IgD-negative memory B cell (primary cell): ENCODE results near the gene ANOS1. TPM values are rescaled to one million over a fixed set of nuclear protein-coding genes. Genes with fewer than 3 reads are reported as not detected.
"Not testable (repeated sequence)": the region's sequence is repeated elsewhere in the genome, so short reads cannot be mapped to it uniquely, and the experiment has no call there.

Experiments used
- H3K27ac Mint-ChIP-seq, 3 donors: one replicate each; pipeline ENCODE4 v1.8.0; 2020 to 2022; ENCODE audit warnings: mild to moderate bottlenecking in 3 of 3, mixed read lengths in 3 of 3, moderate library complexity in 1 of 3
- H3K27me3 Mint-ChIP-seq: one replicate; pipeline ENCODE4 v1.8.0; 2021; ENCODE audit warnings: mixed read lengths
- H3K36me3 Mint-ChIP-seq: one replicate; pipeline ENCODE4 v1.8.0; 2020; ENCODE audit warnings: mild to moderate bottlenecking, mixed read lengths
- H3K4me1 Mint-ChIP-seq, 3 donors: one replicate each; pipeline ENCODE4 v1.8.0; 2020 to 2022; ENCODE audit warnings: mixed read lengths in 3 of 3, mild to moderate bottlenecking in 1 of 3
- H3K4me3 Mint-ChIP-seq, 4 donors: one replicate each; pipeline ENCODE4 v1.8.0; 2020 to 2022; ENCODE audit warnings: mild to moderate bottlenecking in 4 of 4, mixed read lengths in 4 of 4, moderate library complexity in 3 of 4
- H3K9me3 Mint-ChIP-seq, 3 donors: one replicate each; pipeline ENCODE4 v1.8.0; 2020 to 2021; ENCODE audit warnings: mixed read lengths in 3 of 3, mild to moderate bottlenecking in 1 of 3
- polyA plus RNA-seq: library from polyadenylated mRNA; unstranded; fragments of 300-500 nt; fragmentation: Illumina TruSeq; gene quantifications from one replicate; pipeline ENCODE4 v1.2.3, GENCODE V29; 2021

The ANOS1 gene
- polyA plus RNA-seq, 1 donor from 2014 or later, result not detected

DNA sequence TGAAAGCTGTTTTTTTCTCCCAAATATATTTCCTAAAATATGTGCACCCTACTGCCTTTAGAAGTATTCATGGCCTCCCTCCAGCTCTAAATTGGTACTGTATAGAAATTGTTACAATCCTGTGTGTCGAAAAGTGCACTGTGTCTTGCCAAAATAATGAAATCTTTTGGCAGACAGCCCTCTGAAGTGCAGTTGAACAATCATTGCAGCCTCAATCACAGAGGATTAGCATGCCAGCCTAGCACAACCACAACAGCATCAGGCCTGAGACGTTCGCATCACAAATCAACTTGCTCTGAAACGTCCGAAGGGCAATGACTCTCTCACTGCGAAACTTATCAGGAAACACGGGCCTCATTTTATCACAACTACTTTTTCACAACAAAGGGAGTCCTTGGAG is 99.0 kb downstream of the ANOS1 start:
- Mint-ChIP-seq H3K9me3 (peaks cover 0 to 2% (median 0%) of the 10 kb centered on the region in 3 donors), H3K27me3 (no peaks in the 10 kb centered on the region)

DNA sequence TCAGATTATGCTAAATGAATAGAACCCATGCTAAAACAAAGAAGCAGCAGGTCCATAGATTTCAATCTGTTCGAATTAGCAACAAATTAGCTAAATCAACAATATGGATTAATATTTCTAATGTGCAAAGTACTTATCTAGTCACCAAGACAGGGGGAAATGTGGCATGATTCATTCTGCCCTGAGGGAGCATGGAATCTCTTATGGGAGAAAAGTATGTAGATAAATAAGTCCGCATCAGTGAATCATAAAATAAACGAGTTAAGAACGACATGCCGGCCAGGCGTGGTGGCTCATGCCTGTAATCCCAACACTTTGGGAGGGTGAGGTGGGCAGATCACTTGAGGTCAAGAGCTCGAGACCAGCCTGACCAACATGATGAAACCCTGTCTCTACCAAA is 102.1 kb downstream of the ANOS1 start:
- Mint-ChIP-seq H3K27ac (peak overlapping the region in 1 of 3 donors; percentile 16), H3K9me3 (peaks cover 0 to 2% (median 0%) of the 10 kb centered on the region in 3 donors), H3K36me3 (no peaks in the 10 kb centered on the region), H3K4me1 (peaks cover 0 to 3% (median 0%) of the 10 kb centered on the region in 3 donors), H3K27me3 (no peaks in the 10 kb centered on the region), H3K4me3 (no peak overlapping the region)

More for the DNA sequence above, 99.0 kb downstream of the ANOS1 start:
- no peak overlapping the region for H3K27ac Mint-ChIP-seq
- H3K4me1 Mint-ChIP-seq, result peaks cover 0 to 3% (median 0%) of the 10 kb centered on the region in 3 donors
- no peaks in the 10 kb centered on the region for H3K36me3 Mint-ChIP-seq
- H3K4me3 Mint-ChIP-seq, result no peak overlapping the region

DNA sequence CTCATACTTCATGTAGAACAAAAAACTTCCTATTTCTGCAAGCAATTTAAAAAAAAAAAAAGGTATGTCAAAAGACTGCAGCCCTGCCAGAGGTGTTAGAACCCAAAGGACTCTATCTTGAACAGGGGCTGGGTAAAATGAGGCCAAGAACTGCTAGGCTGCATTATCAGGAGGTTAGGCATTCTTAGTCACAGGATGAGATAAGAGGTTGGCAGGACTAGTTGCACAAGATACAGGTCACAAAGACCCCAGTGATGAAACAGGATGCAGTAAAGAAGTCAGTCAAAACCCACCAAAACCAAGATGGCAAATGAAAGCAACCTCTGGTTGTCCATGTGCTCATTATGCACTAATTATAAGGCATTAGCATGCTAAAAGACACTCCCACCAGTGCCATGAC is 104.1 kb downstream of the ANOS1 start:
- H3K36me3 Mint-ChIP-seq, result no peaks in the 10 kb centered on the region
- H3K4me3 Mint-ChIP-seq, result no peak overlapping the region
- H3K9me3 Mint-ChIP-seq, result no peaks in the 10 kb centered on the region
- H3K27ac Mint-ChIP-seq, result no peak overlapping the region
- peaks cover 0 to 3% (median 0%) of the 10 kb centered on the region in 3 donors for H3K4me1 Mint-ChIP-seq
- H3K27me3 Mint-ChIP-seq, result no peaks in the 10 kb centered on the region

DNA sequence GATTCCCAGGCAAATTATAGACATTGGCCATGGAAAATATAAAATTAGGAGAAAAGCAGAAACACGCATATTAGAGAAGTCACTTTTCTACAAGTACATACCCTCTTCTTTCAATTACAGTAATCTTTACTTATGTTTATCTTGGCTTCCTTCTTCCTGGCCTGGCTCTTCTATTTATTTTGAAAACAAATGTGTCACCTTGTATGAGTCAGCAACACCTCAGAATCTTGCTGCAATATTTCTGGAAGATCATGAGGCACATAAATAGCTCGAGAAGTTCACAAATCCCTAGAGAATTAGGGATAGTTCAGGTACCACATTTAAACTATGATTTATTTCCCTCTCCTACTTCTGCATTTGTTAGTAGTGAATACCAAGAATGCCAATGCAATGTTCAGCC is 124.6 kb downstream of the ANOS1 start:
- no peaks in the 10 kb centered on the region for H3K4me1 Mint-ChIP-seq
- H3K9me3 Mint-ChIP-seq, result peaks cover 5 to 17% (median 7%) of the 10 kb centered on the region in 3 donors
- no peak overlapping the region for H3K27ac Mint-ChIP-seq
- H3K36me3 Mint-ChIP-seq, result no peaks in the 10 kb centered on the region
- no peaks in the 10 kb centered on the region for H3K27me3 Mint-ChIP-seq
- H3K4me3 Mint-ChIP-seq, result no peak overlapping the region

DNA sequence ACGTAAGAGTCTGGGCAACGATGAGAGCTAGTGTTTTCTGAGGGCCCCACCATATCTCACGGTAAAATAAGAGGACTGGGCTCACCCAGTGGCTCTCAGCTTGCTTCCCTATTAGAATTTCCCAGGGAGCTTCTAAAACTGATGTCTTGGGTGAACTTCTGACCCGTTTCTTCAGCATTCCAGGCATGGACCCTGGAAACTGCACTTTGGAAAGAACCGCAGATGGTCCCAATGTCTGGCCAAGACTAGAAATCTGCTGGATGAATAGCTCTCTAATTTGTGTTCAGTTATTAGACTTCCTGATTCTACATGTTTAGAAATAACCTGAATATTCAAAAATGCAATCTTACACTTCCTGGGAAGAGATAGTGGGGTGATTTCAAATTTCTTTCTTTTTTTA is 127.8 kb downstream of the ANOS1 start:
- Mint-ChIP-seq H3K4me1 (no peaks in the 10 kb centered on the region), H3K4me3 (no peak overlapping the region), H3K27ac (no peak overlapping the region), H3K27me3 (no peaks in the 10 kb centered on the region), H3K9me3 (peaks cover 3 to 15% (median 5%) of the 10 kb centered on the region in 3 donors), H3K36me3 (no peaks in the 10 kb centered on the region)

DNA sequence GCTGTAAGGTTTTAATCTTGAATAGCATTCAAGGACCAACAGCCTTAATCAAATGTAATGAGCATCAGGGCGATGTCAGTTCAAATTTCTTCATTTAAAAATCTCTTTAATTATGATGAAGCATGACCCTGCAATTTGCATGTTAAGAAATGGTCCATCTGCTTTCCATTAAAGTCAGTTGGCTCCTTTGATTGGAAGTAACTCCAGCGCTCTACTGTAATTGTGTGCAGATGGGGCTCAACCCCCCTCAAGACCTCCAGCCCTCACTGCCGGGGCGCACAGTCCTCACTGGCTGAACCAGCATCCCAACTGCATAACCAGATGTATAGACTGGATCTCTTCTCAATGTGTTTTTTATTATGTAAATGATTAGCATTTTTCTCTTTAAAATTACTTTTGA is 140.4 kb downstream of the ANOS1 start:
- Mint-ChIP-seq H3K27ac (no peak overlapping the region), H3K9me3 (peaks cover 0 to 2% (median 0%) of the 10 kb centered on the region in 3 donors), H3K27me3 (no peaks in the 10 kb centered on the region), H3K4me3 (no peak overlapping the region), H3K36me3 (no peaks in the 10 kb centered on the region), H3K4me1 (no peaks in the 10 kb centered on the region)

DNA sequence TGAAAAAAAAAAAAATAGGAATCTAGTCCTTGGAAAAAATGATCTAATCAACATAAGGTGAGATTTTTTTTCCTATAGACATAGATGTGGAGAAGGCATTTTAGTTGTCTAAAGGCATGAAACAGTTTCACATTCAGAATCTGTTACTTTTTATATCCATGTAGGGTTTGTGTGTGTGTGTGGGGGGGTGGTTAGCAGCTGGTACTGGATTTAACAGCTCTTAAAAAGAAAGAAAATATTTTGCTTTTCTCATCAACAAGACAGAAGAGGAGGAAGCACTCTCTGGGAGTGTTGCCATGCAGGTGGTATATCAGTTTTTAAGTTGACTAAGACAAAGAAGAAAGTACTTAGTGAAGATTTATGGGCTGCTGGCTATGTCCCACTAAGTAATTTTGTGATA is 145.0 kb downstream of the ANOS1 start:
- Mint-ChIP-seq H3K9me3 (peaks cover 0 to 3% (median 0%) of the 10 kb centered on the region in 3 donors), H3K27me3 (peaks cover 2% of the 10 kb centered on the region), H3K36me3 (no peaks in the 10 kb centered on the region), H3K4me3 (no peak overlapping the region), H3K4me1 (no peaks in the 10 kb centered on the region), H3K27ac (no peak overlapping the region)

DNA sequence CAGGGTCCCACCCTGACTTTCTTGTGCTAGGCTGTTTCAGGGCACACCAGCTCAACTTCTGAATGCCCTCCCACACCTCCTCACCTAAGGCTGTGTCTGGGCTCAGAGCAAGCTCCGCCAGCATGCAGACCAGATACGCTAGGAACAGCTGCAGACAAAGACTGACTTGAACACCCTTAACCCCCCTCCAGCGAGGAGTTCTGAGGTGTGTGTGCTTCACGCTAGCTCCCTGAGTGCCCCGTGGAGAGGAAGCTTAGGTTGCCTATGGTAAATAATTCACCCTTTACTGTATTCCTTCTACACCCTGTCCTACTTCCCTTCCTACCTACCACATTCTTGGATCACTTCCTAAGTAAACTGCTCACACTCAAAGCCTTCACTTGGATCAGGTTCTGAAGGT is 152.3 kb downstream of the ANOS1 start:
- Mint-ChIP-seq H3K4me3 (no peak overlapping the region), H3K27ac (no peak overlapping the region), H3K9me3 (peaks cover 0 to 6% (median 3%) of the 10 kb centered on the region in 3 donors), H3K36me3 (no peaks in the 10 kb centered on the region), H3K4me1 (no peaks in the 10 kb centered on the region), H3K27me3 (peaks cover 2% of the 10 kb centered on the region)

DNA sequence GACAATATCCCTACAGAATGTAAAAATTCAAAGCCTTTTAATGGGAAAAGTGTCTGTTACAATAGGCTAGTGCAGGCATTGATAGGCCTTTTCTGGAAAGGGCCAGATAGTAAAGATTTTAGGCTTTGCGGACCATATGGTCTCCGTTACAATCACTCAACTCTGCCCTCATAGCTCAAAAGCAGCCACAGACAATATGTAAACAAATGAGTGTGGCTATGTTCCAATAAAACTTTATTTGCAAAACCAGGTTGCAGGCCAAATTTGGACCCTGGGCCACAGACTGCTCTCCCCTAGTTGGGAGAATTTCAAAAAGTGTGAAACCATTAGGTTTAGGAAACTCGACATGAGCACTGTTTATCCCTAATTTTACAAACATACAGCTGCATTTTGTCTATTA is 155.1 kb downstream of the ANOS1 start:
- Mint-ChIP-seq H3K36me3 (no peaks in the 10 kb centered on the region), H3K9me3 (peaks cover 0 to 12% (median 2%) of the 10 kb centered on the region in 3 donors), H3K4me1 (no peaks in the 10 kb centered on the region), H3K27me3 (no peaks in the 10 kb centered on the region), H3K4me3 (no peak overlapping the region), H3K27ac (no peak overlapping the region)

DNA sequence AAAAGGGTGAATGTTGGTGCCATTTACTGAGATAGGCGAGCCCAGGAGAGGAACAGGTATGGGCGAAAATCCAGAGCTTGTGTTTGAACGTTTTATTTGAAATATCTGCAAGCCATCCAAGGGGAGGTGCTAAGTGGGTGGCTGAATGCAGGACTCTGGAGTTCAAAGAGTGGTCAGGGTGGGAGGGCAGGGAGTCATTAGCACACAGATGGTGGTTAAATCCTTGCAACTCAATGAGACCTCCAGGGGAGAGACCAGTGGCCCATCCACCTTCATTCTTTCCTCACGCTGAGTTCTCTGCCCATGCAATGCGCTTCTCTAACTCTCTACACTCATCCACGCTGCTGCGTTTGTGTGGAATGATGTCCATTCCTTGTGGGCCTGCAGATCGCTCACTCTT is 166.2 kb downstream of the ANOS1 start:
- Mint-ChIP-seq H3K36me3 (no peaks in the 10 kb centered on the region), H3K4me3 (no peak overlapping the region), H3K27ac (no peak overlapping the region), H3K4me1 (no peaks in the 10 kb centered on the region), H3K9me3 (peaks cover 2 to 3% (median 3%) of the 10 kb centered on the region in 3 donors), H3K27me3 (no peaks in the 10 kb centered on the region)

DNA sequence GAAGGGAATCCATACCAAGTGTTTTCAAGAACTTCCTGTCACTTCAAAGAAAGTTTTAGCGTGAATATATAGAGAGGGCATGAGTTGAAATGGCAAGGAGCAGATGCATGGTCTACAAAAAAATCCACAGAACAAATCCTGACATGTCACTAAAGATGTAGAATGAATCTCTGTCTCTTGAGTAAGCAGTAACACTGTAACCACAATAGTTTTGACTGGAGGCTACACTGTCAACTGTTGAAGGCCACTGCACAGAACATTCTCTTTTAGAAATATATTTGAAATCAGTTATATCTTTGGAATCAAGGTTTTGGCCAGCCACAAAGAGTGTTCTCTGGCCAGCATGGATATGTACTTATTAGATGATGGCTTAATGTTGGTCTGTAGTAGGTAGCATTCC is 183.5 kb downstream of the ANOS1 start:
- Mint-ChIP-seq H3K27ac (no peak overlapping the region), H3K36me3 (no peaks in the 10 kb centered on the region), H3K9me3 (peaks cover 0 to 2% (median 2%) of the 10 kb centered on the region in 3 donors), H3K4me1 (no peaks in the 10 kb centered on the region), H3K4me3 (no peak overlapping the region), H3K27me3 (no peaks in the 10 kb centered on the region)

DNA sequence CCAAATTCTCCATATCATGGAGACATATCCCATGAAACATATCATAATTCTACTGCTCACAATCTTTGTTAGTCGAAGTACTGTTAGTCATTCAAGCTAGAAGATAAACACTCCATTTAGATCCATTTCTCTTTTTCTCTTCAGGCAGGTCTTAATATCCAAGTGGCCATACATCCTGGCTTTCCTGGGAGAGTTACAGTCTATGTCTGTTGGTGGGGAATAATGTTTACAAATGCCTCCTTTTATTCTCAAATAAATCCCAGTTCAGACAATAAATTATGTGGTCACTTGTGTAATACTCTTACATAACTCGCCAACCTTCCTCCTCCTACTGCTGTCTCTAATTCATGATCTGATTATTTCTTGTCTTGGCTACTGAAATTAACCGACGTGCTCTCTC is 185.2 kb downstream of the ANOS1 start:
- no peaks in the 10 kb centered on the region for H3K36me3 Mint-ChIP-seq
- H3K4me3 Mint-ChIP-seq, result peak overlapping the region in 1 of 4 donors; percentile 63
- no peak overlapping the region for H3K27ac Mint-ChIP-seq

DNA sequence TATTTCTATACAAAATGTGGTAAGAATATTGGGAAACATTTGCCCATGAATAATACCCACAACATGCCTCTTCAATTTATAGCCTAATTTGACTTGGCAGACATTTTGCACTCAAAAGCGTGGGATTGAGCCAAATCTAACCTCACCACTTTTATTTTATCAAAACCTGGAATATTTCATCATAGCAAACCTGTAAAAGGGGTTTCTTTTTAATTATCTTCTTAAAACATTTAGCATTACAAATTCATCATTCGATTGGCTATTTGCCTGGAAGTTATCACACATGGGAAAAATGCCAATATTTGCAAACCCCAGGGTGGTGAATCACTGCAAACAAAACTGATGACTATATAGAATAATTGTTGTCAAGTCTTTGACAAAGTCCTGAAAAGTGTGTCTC is 211.1 kb downstream of the ANOS1 start:
- Mint-ChIP-seq H3K36me3 (no peaks in the 10 kb centered on the region), H3K4me3 (no peak overlapping the region), H3K27me3 (no peaks in the 10 kb centered on the region), H3K4me1 (no peaks in the 10 kb centered on the region), H3K9me3 (peaks cover 2 to 10% (median 9%) of the 10 kb centered on the region in 3 donors), H3K27ac (no peak overlapping the region)

More for the DNA sequence above, 185.2 kb downstream of the ANOS1 start:
- Mint-ChIP-seq H3K9me3 (peaks cover 0 to 2% (median 2%) of the 10 kb centered on the region in 3 donors), H3K27me3 (no peaks in the 10 kb centered on the region), H3K4me1 (no peaks in the 10 kb centered on the region)

DNA sequence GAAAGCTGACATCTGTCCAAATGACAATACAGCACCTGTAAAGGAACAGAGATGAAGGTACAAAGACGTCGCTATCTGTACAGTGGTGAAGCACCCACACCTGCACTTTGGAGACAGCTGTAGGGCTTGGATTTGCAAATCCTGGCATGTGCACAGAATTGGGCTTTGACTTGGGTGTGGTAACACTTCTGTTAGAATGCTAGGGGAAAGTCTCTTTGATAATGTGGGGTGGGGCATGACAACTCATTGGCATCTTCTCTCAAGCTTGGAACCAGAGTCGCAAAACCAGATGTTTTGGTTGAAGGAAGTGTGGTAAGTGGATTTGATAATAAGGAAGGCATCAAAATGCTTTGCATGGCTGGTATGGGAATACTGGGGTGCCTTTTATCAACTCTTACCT is 211.8 kb downstream of the ANOS1 start:
- peaks cover under 1 to 7% (median 7%) of the 10 kb centered on the region in 3 donors for H3K9me3 Mint-ChIP-seq
- no peak overlapping the region for H3K4me3 Mint-ChIP-seq
- no peaks in the 10 kb centered on the region for H3K36me3 Mint-ChIP-seq
- no peak overlapping the region for H3K27ac Mint-ChIP-seq
- H3K4me1 Mint-ChIP-seq, result no peaks in the 10 kb centered on the region
- H3K27me3 Mint-ChIP-seq, result no peaks in the 10 kb centered on the region

DNA sequence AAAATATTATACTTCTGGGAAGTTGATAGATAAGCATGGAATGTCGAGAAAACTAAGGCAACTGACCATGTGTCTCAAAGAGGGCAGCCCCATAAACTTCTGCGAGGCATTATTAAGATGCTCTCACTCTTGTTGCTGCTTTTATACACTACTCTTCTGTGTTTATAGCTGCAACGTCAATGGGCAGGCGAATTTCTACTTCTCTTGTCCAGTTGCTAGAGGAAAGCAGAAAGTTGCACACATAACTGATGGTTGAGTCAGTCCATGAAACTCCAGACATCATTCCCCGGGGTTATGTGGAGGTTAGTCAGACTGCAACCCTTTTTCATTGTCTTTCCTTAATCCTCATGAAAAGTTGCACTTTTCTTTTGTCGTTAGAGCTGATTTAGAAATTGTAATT is 227.5 kb downstream of the ANOS1 start:
- H3K27me3 Mint-ChIP-seq, result no peaks in the 10 kb centered on the region
- no peaks in the 10 kb centered on the region for H3K4me1 Mint-ChIP-seq
- no peak overlapping the region for H3K4me3 Mint-ChIP-seq
- H3K9me3 Mint-ChIP-seq, result peaks cover 0 to 2% (median 0%) of the 10 kb centered on the region in 3 donors
- peaks cover 1% of the 10 kb centered on the region for H3K36me3 Mint-ChIP-seq
- no peak overlapping the region for H3K27ac Mint-ChIP-seq

DNA sequence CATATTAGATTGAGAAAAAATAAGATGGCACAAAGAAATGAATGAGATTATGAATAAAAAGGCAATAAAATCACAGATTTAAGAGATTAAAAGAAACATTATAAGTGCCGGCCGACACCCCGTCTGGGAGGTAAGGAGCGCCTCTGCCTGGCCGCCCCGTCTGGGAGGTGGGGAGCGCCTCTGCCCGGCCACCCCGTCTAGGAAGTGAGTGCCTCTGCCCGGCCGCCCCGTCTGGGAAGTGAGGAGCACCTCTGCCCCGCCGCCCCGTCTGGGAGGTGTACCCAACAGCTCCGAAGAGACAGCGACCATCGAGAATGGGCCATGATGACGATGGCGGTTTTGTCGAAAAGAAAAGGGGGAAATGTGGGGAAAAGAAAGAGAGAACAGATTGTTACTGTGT is 229.8 kb downstream of the ANOS1 start:
- H3K9me3 Mint-ChIP-seq, H3K27ac Mint-ChIP-seq, H3K4me3 Mint-ChIP-seq, H3K36me3 Mint-ChIP-seq, H3K4me1 Mint-ChIP-seq, H3K27me3 Mint-ChIP-seq: not testable (repeated sequence)

DNA sequence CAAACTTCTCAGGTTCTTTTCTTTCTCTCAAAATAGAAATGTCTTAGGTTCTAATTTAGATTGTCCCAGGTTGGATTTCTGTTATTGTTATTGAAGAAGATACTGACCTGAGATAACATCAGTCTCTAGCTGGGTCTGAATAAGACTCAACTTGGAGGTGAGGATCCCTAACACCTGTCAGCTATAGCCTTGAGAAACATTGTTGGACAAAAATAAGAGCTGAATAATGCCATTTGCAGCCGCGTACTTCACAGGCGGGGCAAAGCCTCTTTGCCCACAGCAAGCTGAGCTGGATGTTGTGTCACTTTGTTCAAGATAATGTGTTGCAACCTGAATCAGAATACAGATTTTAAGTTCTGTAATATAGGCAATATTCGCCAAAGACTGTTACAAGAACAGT is 231.7 kb downstream of the ANOS1 start:
- H3K36me3 Mint-ChIP-seq, result peaks cover 1% of the 10 kb centered on the region
- H3K9me3 Mint-ChIP-seq, result peaks cover 0 to 2% (median 1%) of the 10 kb centered on the region in 3 donors
- H3K27me3 Mint-ChIP-seq, result no peaks in the 10 kb centered on the region
- H3K4me1 Mint-ChIP-seq, result no peaks in the 10 kb centered on the region
- H3K4me3 Mint-ChIP-seq, result no peak overlapping the region
- no peak overlapping the region for H3K27ac Mint-ChIP-seq
